Activated CD4-positive, alpha-beta T cell treated with anti-CD3 and anti-CD28 coated beads for 48 hours (primary cell): ENCODE data around the gene COL13A1.

ENCODE experiments used
- DNase-seq: peaks from one replicate; pipeline ENCODE4 v3.0.0-alpha.2; 2020

COL13A1 gene

DNA sequence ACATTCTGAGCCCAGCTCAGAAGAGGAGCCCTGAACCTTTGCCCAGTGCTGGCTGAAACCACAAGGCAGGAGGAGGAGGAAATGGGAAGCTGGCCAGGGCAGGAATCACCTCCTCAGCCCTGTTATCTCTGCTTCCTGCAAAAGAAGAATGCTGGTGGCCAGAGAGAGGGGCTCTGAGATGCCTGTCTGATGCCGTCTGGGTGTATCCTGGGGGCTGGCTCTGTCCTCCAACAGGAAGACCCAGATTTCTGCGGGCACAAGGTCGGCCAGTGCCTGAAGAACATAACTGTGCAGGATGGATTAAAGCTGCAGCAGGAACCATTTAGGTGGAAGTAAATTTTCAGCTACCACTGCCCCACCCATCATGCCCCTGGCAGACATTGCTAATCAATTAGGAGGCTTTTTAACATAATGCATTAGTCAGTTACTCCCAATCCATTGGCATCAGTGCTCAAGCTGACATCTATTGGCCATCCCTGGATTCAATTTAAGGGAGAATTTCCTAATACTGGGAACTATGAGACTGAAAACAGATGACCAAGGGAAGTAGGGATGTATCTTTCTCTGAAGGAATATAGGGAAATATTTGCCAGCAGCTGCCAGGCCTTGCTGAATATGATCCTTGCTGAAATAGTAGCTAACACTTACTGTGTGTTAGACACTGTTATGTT is 67.7 kb downstream of the COL13A1 start:
- no peak for DNase-seq

GRCh38 chr10:69870591-69870990 is 68.9 kb downstream of the COL13A1 start:
- DNase-seq = no peak

DNA sequence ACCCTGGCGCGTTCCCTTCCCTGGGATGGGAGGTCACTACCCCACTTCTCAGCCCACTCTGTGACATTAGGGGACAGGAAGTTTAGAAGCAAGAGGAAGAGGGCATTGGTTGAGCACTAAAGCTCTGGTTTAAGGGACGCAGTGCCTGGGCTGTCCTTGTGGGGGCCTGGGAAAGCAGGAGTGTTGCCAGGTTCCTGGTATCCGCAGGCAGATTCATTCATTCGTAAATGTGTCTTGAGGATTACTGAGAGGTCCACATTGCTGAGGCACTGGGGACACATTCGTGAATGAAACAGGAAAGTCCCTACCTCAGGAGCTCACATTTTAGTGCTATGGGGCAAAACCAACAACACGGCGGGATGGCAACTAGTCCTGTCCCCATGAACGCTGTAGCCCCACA is 69.4 kb downstream of the COL13A1 start:
- DNase-seq = no peak

DNA sequence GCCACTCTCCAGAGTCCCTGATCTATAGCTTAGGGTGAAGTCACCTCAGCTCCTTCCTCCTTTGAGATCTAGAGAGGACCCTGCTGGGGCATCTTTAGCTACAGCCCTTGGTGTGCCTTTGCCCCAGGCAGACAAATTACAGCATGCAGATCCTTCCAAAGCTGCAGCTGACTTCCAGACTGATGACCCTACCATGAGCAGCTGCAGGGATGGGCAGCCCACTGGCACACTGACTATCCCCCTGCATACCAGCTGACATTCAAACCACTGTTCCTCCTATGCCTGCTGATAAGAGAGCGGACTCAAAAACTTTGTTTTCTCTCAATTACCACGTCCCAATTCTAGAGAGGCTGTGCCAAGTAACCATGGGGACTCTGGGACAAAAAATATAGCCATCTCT is 70.6 kb downstream of the COL13A1 start:
- DNase-seq = no peak

DNA sequence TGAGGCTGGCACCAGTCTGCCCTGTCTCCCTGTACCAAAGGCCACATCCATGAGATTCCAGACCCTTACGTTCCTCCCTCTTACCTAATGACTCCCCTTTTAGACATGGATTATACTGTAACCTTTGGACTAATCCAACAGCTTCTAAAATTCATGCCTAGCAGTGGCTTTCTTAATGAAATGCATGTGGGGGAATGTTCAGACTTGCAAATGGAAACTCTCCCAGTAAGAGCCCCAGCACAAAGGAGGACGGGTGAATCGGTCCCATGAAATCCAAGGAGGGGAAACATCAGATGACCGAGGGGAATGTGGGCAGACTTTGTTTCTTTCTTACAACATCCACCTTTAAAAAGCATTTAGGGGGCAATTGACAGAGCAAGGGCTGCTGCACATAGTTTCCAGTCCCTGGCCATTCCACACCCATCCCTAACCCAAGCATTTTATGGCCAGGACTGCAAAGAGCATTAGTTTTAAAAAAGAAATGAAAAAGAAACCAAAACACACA is 71.5 kb downstream of the COL13A1 start:
- DNase-seq = no peak

GRCh38 chr10:69874449-69874848 is 72.7 kb downstream of the COL13A1 start:
- no peak for DNase-seq

GRCh38 chr10:69875856-69876255 is 74.2 kb downstream of the COL13A1 start:
- no peak for DNase-seq

DNA sequence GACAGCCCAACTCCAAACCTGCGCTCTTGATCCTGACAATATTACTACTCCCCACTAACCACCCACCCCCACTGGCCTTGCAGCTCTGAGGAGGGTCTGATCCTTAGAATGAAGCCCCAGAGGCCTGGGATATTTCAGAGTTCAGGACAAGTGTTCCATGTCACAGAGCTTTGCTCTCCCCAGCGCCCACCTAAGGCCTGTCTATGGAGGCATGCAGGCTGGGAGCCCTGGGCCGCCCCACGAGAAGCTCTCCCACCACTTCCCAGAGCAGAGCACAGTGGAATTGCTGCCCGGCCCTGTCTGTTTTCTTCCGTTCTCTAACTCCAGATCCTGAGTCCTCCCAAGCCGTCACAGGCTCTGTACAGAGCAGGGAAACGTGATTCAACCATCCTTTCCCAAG is 74.6 kb downstream of the COL13A1 start:
- no peak for DNase-seq

DNA sequence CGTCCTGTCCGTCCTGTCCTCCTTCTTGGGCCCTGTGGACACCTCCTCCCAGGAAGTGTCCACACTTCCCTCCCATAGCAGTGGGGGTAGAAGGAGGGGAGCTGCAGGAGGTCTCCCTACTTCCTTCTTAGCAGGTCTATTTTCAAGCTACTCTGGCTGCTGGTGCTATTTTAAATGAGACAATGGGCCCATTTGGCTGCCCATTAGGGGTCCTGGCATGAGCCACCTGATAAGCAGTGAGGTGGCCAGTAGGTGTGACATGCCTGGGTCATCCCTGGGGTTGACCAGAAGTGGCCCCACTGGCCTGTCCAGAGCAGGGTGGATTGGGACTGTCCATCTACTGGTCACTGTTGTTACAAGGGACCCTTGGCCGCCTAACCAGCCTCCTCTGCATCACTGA is 75.2 kb downstream of the COL13A1 start:
- DNase-seq = no peak

DNA sequence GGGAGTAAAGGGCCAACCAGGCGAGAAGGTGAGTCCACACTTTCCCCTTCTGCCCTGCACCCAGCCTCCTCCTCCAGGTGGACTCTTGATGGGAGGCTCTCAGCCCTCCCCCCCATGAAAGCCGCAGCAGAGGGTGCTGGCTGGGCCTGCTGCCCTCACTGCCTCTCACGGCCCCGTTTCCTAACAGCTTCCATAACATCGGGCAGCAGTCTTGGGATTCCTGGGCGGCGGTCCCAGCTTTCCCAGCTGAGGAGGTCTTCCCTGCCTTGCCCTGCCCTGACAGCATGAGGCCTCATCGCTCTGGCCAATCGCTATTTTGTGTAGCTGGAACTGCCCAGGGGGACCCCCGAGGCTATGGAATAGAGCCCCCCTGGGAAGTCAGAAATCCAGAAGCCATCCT is 76.3 kb downstream of the COL13A1 start:
- DNase-seq = no peak

DNA sequence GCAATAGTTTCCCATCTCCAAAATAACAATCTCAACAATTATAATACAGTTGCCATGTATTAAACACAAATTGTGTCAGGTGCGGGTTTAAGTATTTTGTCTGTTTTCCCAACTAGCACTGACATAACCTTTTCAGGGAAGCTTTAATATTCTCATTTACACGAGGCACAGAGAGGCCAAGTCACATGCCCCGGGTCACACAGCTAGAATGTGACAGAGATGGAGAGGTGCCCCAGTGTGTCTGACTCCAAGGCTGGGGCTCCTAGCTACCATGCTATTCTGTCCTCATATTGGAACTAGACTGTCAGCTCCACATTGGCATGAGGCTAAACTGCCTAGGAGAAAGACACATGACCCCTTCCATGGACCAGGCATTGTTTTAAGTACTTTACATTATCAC is 77.2 kb downstream of the COL13A1 start:
- no peak for DNase-seq

DNA sequence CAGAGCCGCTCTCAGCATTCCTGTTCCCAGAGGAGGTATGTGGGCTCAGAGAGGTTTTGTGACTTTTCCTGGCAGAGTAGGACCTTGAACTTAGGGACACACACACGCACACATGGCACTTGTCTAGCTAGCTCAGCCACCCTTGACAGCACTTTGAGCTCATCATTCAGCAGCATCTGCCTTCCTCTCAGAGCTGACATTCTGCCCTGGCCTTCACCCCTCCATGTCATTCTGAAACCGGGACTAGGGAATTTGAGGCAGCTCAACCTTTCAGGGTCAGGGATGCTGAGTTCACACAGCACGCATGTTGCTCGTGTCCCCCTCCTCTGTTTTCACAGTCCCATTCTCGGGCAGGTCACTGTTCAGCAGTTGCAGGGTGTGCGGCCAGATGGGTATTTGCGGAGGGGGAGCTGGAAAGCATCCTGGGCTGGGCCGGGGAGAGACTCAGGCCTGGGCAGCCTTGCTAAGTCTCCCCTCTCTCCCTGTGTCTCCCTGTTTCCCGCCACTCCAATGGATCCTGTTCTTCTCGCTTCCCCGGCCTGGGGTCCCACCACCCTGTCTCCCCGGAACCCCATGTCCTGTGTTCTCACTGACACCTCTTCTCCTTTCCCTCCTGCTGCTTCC is 78.0 kb downstream of the COL13A1 start:
- DNase-seq = no peak

- DNase-seq = no peak
Measured at GRCh38 chr10:69880301-69881081, 78.8 kb downstream of the COL13A1 start.

- no peak for DNase-seq
Measured at GRCh38 chr10:69881202-69881601, 79.5 kb downstream of the COL13A1 start.

GRCh38 chr10:69883310-69884023 is 81.8 kb downstream of the COL13A1 start:
- DNase-seq = no peak

GRCh38 chr10:69884024-69884367 is 82.3 kb downstream of the COL13A1 start:
- no peak for DNase-seq

- no peak for DNase-seq
Measured at GRCh38 chr10:69884686-69885085, 83.0 kb downstream of the COL13A1 start.

DNA sequence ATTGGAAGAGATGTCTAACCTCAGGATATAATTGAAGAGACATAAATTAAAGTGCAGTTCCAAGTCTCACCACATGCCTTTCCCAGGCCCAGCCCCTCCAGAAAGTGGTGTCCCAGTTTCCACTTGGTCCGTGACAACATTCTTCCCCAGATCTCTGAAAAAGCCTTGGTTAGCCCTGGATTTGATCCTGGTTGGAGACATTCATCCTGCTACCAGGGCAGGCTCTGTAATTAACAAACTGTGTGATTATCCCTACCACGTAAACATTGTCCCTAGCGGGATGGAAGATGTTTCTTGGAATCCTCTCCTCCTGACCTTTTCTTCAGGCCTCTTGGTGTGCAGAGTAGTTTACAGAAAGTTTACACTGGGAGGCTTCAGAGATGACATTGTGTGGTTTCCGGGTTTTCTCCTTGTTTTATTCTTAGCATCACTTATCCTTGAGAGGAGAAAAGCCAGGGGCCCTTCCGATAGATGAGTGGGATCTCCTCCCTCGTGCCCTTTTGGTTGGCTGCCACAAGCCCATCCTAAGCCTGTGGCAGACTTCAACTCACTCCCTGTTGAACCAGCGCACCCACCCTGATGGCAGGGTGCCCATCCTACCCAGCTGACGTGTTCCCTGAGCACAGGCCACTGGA is 83.8 kb downstream of the COL13A1 start:
- no peak for DNase-seq

DNA sequence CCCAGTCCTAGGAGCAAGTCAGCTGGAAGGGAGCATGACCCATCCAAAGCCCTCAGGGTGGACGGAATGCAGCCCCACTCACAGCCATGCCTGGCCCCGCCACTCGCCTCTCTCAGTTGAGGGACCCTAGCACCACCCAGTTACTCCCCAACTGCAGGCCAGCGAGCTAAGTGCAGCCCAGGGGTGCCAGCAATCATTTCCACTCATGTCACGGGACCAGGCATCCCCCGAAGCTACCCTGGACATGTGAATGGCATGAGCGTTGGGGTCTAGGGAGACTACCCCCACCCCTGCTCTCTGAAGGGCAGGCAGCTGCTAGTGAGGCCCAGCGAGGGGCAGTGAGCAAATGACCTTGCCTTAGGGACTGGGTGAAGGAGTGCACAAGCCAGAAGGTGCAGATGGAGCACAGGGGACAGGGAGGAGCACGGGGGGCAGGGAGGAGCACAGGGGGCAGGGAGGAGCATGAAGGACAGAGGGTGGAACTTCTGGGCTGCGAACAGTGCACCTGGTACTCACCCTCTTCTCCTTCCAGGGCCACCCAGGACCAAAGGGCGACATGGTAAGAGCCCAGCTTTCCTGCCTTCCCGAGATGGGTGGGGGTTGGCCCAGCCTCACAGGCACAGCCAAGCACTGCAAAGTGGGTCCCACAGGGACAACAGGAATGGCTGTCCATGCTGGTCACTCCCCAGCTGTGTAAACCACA is 87.3 kb downstream of the COL13A1 start:
- DNase-seq = no peak

DNA sequence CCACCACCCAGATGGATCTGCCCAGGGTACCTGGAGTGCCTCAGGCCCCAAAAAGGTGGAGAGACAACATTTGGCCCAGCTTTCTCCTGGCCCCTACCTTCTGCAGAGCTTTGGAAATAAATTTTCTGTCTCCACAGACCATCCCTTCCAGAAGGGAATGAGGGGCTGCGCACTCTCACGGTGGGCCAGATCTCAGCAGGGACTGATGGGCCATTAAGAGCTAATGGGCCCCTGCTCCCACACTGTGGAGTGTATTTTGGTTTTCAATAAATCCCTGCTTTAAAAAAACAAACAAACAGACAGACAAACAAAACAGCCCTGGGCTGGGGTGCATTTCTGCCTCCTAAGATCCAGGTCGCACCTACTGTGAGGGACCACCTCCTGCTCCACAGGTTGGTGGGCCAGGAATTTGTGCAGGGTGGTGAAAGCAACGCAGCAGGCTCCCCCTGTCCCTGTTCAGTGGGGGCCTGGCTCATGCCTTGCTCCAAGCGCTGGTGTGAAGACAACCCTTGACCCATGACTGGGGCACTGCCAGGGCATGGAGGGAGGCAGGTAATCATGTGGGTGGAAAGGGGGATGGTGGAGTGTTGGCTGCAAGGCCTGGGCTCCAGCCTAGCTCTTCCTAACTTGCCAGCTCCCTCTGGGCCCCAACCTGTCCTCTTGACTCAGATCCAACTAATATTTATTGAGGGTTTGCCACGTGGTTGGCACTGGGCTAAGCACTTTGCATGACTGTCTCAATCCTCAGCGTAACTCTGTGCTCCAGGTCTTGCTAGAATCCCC is 88.5 kb downstream of the COL13A1 start:
- no peak for DNase-seq

- no peak for DNase-seq
Measured at GRCh38 chr10:69891057-69891617, 89.4 kb downstream of the COL13A1 start.
